22Rv1 (cell line): Measurements from ENCODE around the gene PLXNA2.
A peak's percentile ranks its signal among the peaks of the same experiment; 100 is the strongest.

Experiments
- H3K27ac ChIP-seq: fragments of 450-650 bp; 2 replicates; pipeline ENCODE4 v1.5.1; 2017
- CTCF ChIP-seq: fragments of 450-650 bp; IDR thresholded peaks from 2 replicates; pipeline ENCODE4 v1.5.1; 2017; ENCODE audit warnings: mild to moderate bottlenecking
- ZFX ChIP-seq: fragments of 450-650 bp; IDR thresholded peaks from 2 replicates; pipeline ENCODE4 v1.6.1; 2017; ENCODE audit warnings: antibody characterized with exemption, borderline replicate concordance

The PLXNA2 gene

GRCh38 chr1:208247696-208248095 lies 3.5 kb upstream of the PLXNA2 start:
- TF ChIP-seq CTCF (no peak), ZFX (no peak)
- H3K27ac ChIP-seq = no peak overlapping the region

GRCh38 chr1:208245185-208245705 lies 1.1 kb upstream of the PLXNA2 start:
- peak overlapping the region; percentile 82 for H3K27ac ChIP-seq
- TF ChIP-seq ZFX (no peak), CTCF (peak; percentile 94)

- H3K27ac ChIP-seq = peak overlapping the region; percentile 82
- no peak for TF ChIP-seq ZFX
- TF ChIP-seq CTCF = peak; percentile 31; the same call in 1 of the 2 replicates
Observed at GRCh38 chr1:208243527-208243966, 637 bp downstream of the PLXNA2 start.

GRCh38 chr1:208242941-208243526 lies 1.1 kb downstream of the PLXNA2 start:
- TF ChIP-seq CTCF (peak; percentile 62), ZFX (no peak)
- peak overlapping the region; percentile 82 for H3K27ac ChIP-seq

GRCh38 chr1:208242146-208242545 lies 2.0 kb downstream of the PLXNA2 start:
- H3K27ac ChIP-seq = no peak overlapping the region
- TF ChIP-seq CTCF = no peak
- no peak for TF ChIP-seq ZFX

- no peak overlapping the region for H3K27ac ChIP-seq
- TF ChIP-seq CTCF (no peak), ZFX (no peak)
Observed at GRCh38 chr1:208241512-208241911, 2.7 kb downstream of the PLXNA2 start.

GRCh38 chr1:208240662-208241355 lies 3.4 kb downstream of the PLXNA2 start:
- H3K27ac ChIP-seq = peak overlapping the region; percentile 87
- TF ChIP-seq CTCF (no peak), ZFX (no peak)
